Mammary epithelial cell (primary cell): Measurements from ENCODE around the gene EIF4A3.

Source experiments
- CTCF ChIP-seq, 2 donors: IDR thresholded peaks in 1 of 2; conservative IDR thresholded peaks in 1 of 2; 2 replicates each; pipeline ENCODE4 v1.5.1; 2011 to 2012; ENCODE audit warnings: inconsistent platforms in 2 of 2, low read length in 2 of 2, mild to moderate bottlenecking in 2 of 2, control low read depth in 1 of 2, low read depth in 1 of 2; ENCODE audit not compliant: insufficient read depth in 1 of 2; ENCODE audit errors: extremely low read depth in 1 of 2
- EZH2 ChIP-seq: IDR thresholded peaks from 2 replicates; pipeline ENCODE4 v1.6.1; 2012; ENCODE audit warnings: low read length, inconsistent platforms, borderline replicate concordance

GRCh38 chr17:80187090-80187489, 40.2 kb upstream of the EIF4A3 start:
- TF ChIP-seq CTCF (conservative IDR thresholded peaks at IDR 0.05 in 1 of 2, IDR thresholded peaks at IDR 0.05 in 1 of 2; ENCODE audit: extremely low read depth in 1 of 2, insufficient read depth in 1 of 2, low read depth in 1 of 2, low read length in 2 of 2), result no peak
- TF ChIP-seq EZH2, result no peak
